GM21515 (cell line): ENCODE results near the gene MACF1.
A peak's percentile ranks its signal among the peaks of the same experiment; 100 is the strongest.

ENCODE experiments used
- ATAC-seq: cut with Tn5 transposase; IDR thresholded peaks from one replicate; pipeline ENCODE4 v1.9.1; 2021; ENCODE audit not compliant: unreplicated experiment

The MACF1 gene

GRCh38 chr1:39387452-39387851 is 183.0 kb downstream of the MACF1 start:
- ATAC-seq: no peak

GRCh38 chr1:39391691-39392679 is 187.5 kb downstream of the MACF1 start:
- ATAC-seq: no peak

- ATAC-seq: no peak
Observed at GRCh38 chr1:39392851-39393573, 188.5 kb downstream of the MACF1 start.

GRCh38 chr1:39393645-39394044 is 189.2 kb downstream of the MACF1 start:
- ATAC-seq: no peak

- no peak for ATAC-seq
Observed at GRCh38 chr1:39394059-39394458, 189.6 kb downstream of the MACF1 start.

GRCh38 chr1:39394598-39394997 is 190.1 kb downstream of the MACF1 start:
- no peak for ATAC-seq

- ATAC-seq: no peak
Observed at GRCh38 chr1:39395357-39395831, 190.9 kb downstream of the MACF1 start.

- ATAC-seq: no peak
Observed at GRCh38 chr1:39396671-39397070, 192.2 kb downstream of the MACF1 start.

GRCh38 chr1:39397487-39397886 is 193.0 kb downstream of the MACF1 start:
- ATAC-seq: no peak

GRCh38 chr1:39398278-39399021 is 194.0 kb downstream of the MACF1 start:
- ATAC-seq: no peak

- ATAC-seq: no peak
Observed at GRCh38 chr1:39401106-39401505, 196.6 kb downstream of the MACF1 start.

GRCh38 chr1:39404876-39405275 is 200.4 kb downstream of the MACF1 start:
- ATAC-seq: no peak

- ATAC-seq: no peak
Observed at GRCh38 chr1:39405358-39405757, 200.9 kb downstream of the MACF1 start.

GRCh38 chr1:39406533-39407450 is 202.3 kb downstream of the MACF1 start:
- no peak for ATAC-seq

GRCh38 chr1:39407510-39407895 is 203.0 kb downstream of the MACF1 start:
- no peak for ATAC-seq

- ATAC-seq: no peak
Observed at GRCh38 chr1:39407896-39408640, 203.6 kb downstream of the MACF1 start.

- peak; percentile 68 for ATAC-seq
Observed at GRCh38 chr1:39408641-39409054, 204.2 kb downstream of the MACF1 start.

GRCh38 chr1:39409055-39409816 is 204.7 kb downstream of the MACF1 start:
- no peak for ATAC-seq
